ENCODE measurements around the gene NUDT3.

DNA sequence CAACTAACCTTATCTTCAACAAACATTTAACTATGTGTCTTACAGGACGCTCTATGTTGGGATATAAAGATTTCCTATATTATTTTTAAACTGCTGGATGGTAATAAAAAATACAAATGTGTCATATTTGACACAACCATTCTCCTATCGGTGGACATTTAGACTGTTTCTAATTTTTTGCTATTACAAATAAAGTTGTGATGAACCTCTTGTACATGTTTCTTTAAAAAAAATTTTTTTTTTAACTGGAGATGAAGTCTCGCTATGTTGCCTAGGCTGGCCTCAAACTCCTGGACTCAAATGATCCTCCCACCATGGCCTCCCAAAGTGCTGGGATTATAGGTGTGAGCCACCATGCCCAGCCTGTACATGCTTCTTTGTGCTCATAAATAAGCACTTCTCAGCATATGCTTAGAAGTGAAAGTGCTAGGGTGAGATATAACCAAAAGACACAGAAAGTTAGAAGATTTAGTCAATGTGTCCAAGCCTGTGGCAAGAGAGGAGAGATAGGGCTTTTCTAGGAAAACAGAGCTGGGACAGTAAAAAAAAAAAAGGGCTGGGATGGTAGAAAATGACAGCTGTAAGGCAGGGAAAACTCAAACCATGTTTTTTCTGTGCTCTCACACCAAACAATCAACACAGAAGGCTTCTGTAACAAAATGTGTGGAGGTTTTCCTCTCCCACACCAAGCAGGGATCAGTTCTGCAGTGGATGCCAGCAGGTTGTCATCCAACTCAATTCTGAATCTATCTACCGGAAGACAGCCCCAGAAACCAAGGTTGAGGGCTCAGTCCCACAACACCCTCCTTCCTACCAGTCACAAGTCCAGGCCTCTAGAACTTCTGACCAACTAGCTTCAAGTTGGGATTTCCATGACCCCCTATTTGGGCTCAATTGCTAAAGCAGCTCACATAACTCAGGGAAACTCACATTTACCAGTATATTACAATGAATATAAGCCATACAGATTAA is 73.7 kb downstream of the NUDT3 start:
- TF ChIP-seq, protein P1, sequence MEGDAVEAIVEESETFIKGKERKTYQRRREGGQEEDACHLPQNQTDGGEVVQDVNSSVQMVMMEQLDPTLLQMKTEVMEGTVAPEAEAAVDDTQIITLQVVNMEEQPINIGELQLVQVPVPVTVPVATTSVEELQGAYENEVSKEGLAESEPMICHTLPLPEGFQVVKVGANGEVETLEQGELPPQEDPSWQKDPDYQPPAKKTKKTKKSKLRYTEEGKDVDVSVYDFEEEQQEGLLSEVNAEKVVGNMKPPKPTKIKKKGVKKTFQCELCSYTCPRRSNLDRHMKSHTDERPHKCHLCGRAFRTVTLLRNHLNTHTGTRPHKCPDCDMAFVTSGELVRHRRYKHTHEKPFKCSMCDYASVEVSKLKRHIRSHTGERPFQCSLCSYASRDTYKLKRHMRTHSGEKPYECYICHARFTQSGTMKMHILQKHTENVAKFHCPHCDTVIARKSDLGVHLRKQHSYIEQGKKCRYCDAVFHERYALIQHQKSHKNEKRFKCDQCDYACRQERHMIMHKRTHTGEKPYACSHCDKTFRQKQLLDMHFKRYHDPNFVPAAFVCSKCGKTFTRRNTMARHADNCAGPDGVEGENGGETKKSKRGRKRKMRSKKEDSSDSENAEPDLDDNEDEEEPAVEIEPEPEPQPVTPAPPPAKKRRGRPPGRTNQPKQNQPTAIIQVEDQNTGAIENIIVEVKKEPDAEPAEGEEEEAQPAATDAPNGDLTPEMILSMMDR (IDR thresholded peaks at IDR 0.05), result no peak
- no peak for TF ChIP-seq POLR2A (IDR thresholded peaks at IDR 0.05)
- TF ChIP-seq EP300 (IDR thresholded peaks at IDR 0.05; ENCODE audit: low read depth), result no peak

Data from transverse colon (tissue), 3 donors.